ENCODE data around the gene TRIM56.
"Not testable (repeated sequence)": the region's sequence is repeated elsewhere in the genome, so short reads cannot be mapped to it uniquely, and the experiment has no call there.

The TRIM56 gene

GRCh38 chr7:101108330-101108857, 23.1 kb downstream of the TRIM56 start:
- in situ Hi-C loops (cut with HindIII; ENCODE audit: low pct_ligation_motif_present, low pct_unique_long_range_greater_than_20kb, low sequenced_read_pairs): no loop called here
- DNase-seq: peak; percentile 61

GRCh38 chr7:101108961-101109360, 23.7 kb downstream of the TRIM56 start:
- in situ Hi-C loops (cut with HindIII; ENCODE audit: low pct_ligation_motif_present, low pct_unique_long_range_greater_than_20kb, low sequenced_read_pairs): no loop called here
- no peak for DNase-seq

- no peak for DNase-seq
- in situ Hi-C loops (cut with HindIII; ENCODE audit: low pct_ligation_motif_present, low pct_unique_long_range_greater_than_20kb, low sequenced_read_pairs): no loop called here
These were observed 24.1 kb downstream of the TRIM56 start for GRCh38 chr7:101109368-101109767.

- in situ Hi-C loops (cut with HindIII; ENCODE audit: low pct_ligation_motif_present, low pct_unique_long_range_greater_than_20kb, low sequenced_read_pairs): no loop called here
- DNase-seq: no peak
These were observed 26.0 kb downstream of the TRIM56 start for GRCh38 chr7:101111261-101111660.

- in situ Hi-C loops (cut with HindIII; ENCODE audit: low pct_ligation_motif_present, low pct_unique_long_range_greater_than_20kb, low sequenced_read_pairs): no loop called here
- DNase-seq: no peak
These were observed 27.0 kb downstream of the TRIM56 start for GRCh38 chr7:101112233-101112632.

- DNase-seq; in situ Hi-C loops (cut with HindIII; ENCODE audit: low pct_ligation_motif_present, low pct_unique_long_range_greater_than_20kb, low sequenced_read_pairs): not testable (repeated sequence)
These were observed 27.9 kb downstream of the TRIM56 start for GRCh38 chr7:101113140-101113539.

- in situ Hi-C loops (cut with HindIII; ENCODE audit: low pct_ligation_motif_present, low pct_unique_long_range_greater_than_20kb, low sequenced_read_pairs): no loop called here
- no peak for DNase-seq
These were observed 28.6 kb downstream of the TRIM56 start for GRCh38 chr7:101113836-101114235.

GRCh38 chr7:101114492-101114891, 29.2 kb downstream of the TRIM56 start:
- DNase-seq: no peak
- in situ Hi-C loops (cut with HindIII; ENCODE audit: low pct_ligation_motif_present, low pct_unique_long_range_greater_than_20kb, low sequenced_read_pairs): no loop called here

GRCh38 chr7:101115215-101115614, 29.9 kb downstream of the TRIM56 start:
- in situ Hi-C loops (cut with HindIII; ENCODE audit: low pct_ligation_motif_present, low pct_unique_long_range_greater_than_20kb, low sequenced_read_pairs): no loop called here
- DNase-seq: no peak

GRCh38 chr7:101116898-101117297, 31.6 kb downstream of the TRIM56 start:
- DNase-seq: peak; percentile 81
- in situ Hi-C loops (cut with HindIII; ENCODE audit: low pct_ligation_motif_present, low pct_unique_long_range_greater_than_20kb, low sequenced_read_pairs): no loop called here

- in situ Hi-C loops (cut with HindIII; ENCODE audit: low pct_ligation_motif_present, low pct_unique_long_range_greater_than_20kb, low sequenced_read_pairs): no loop called here
- no peak for DNase-seq
These were observed 33.6 kb downstream of the TRIM56 start for GRCh38 chr7:101118856-101119255.

- DNase-seq: no peak
- in situ Hi-C loops (cut with HindIII; ENCODE audit: low pct_ligation_motif_present, low pct_unique_long_range_greater_than_20kb, low sequenced_read_pairs): no loop called here
These were observed 34.6 kb downstream of the TRIM56 start for GRCh38 chr7:101119876-101120275.

- in situ Hi-C loops (cut with HindIII; ENCODE audit: low pct_ligation_motif_present, low pct_unique_long_range_greater_than_20kb, low sequenced_read_pairs): no loop called here
- no peak for DNase-seq
These were observed 35.0 kb downstream of the TRIM56 start for GRCh38 chr7:101120315-101120714.

- in situ Hi-C loops (cut with HindIII; ENCODE audit: low pct_ligation_motif_present, low pct_unique_long_range_greater_than_20kb, low sequenced_read_pairs); DNase-seq: not testable (repeated sequence)
These were observed 36.3 kb downstream of the TRIM56 start for GRCh38 chr7:101121631-101121990.

GRCh38 chr7:101121991-101122932, 37.0 kb downstream of the TRIM56 start:
- in situ Hi-C loops (cut with HindIII; ENCODE audit: low pct_ligation_motif_present, low pct_unique_long_range_greater_than_20kb, low sequenced_read_pairs): no loop called here
- peak; percentile 100 for DNase-seq

GRCh38 chr7:101122933-101123702, 37.8 kb downstream of the TRIM56 start:
- DNase-seq: no peak
- in situ Hi-C loops (cut with HindIII; ENCODE audit: low pct_ligation_motif_present, low pct_unique_long_range_greater_than_20kb, low sequenced_read_pairs): no loop called here

GRCh38 chr7:101123703-101124068, 38.4 kb downstream of the TRIM56 start:
- no peak for DNase-seq
- in situ Hi-C loops (cut with HindIII; ENCODE audit: low pct_ligation_motif_present, low pct_unique_long_range_greater_than_20kb, low sequenced_read_pairs): no loop called here

- no peak for DNase-seq
- in situ Hi-C loops (cut with HindIII; ENCODE audit: low pct_ligation_motif_present, low pct_unique_long_range_greater_than_20kb, low sequenced_read_pairs): no loop called here
These were observed 39.2 kb downstream of the TRIM56 start for GRCh38 chr7:101124376-101125056.

Data from ACHN (cell line).